Large intestine (tissue), 3 donors: Measurements from ENCODE around the gene ZDHHC14. TPM values are rescaled to one million over a fixed set of nuclear protein-coding genes. Genes with fewer than 3 reads are reported as not detected.

Experiments
- DNase-seq, 2 donors: peaks; one replicate each; pipeline versions ENCODE4 v3.0.0 to v3.0.0-alpha.2; 2013
- H3K27ac ChIP-seq: one replicate; pipeline ENCODE4 v1.5.1; 2013; ENCODE audit warnings: low read length
- H3K27me3 ChIP-seq: 2 replicates; pipeline ENCODE4 v1.6.1; 2013; ENCODE audit warnings: low read length; ENCODE audit not compliant: control insufficient read depth, insufficient read depth
- H3K36me3 ChIP-seq: 2 replicates; pipeline ENCODE4 v1.6.1; 2013; ENCODE audit warnings: low read length; ENCODE audit not compliant: control insufficient read depth, insufficient read depth
- H3K4me1 ChIP-seq: one replicate; pipeline ENCODE4 v1.6.1; 2013; ENCODE audit warnings: low read length; ENCODE audit not compliant: control insufficient read depth, insufficient read depth
- H3K4me3 ChIP-seq: one replicate; pipeline ENCODE4 v1.5.1; 2013; ENCODE audit warnings: low read length
- H3K9me3 ChIP-seq: one replicate; pipeline ENCODE4 v1.6.1; 2013; ENCODE audit warnings: mild to moderate bottlenecking, low read depth, low read length, moderate library complexity; ENCODE audit not compliant: control insufficient read depth
- WGBS: methylation state at CpG from one replicate; pipeline ENCODE4 v1.1.5; 2013; ENCODE audit warnings: low lambda C conversion rate; ENCODE audit not compliant: insufficient coverage; 5-methylcytosine and 5-hydroxymethylcytosine counted together
- polyA plus RNA-seq: library from polyadenylated mRNA; unstranded; fragments of 120-200 nt; gene quantifications from one replicate; pipeline ENCODE4 v1.2.1, GENCODE V29; 2013

The ZDHHC14 gene
- polyA plus RNA-seq, 1 donor, result 26.5 TPM

GRCh38 chr6:157631838-157632614 lies 251.0 kb downstream of the ZDHHC14 start:
- Histone ChIP-seq H3K27ac (no peak overlapping the region), H3K4me3 (no peak overlapping the region), H3K4me1 (no peaks in the 10 kb centered on the region), H3K27me3 (no peaks in the 10 kb centered on the region), H3K36me3 (peaks cover 36% of the 10 kb centered on the region), H3K9me3 (no peaks in the 10 kb centered on the region)
- DNase-seq, result no peak
- 29% methylated on average over 1 of the region's 11 CpGs for WGBS

GRCh38 chr6:157632821-157633220 lies 251.8 kb downstream of the ZDHHC14 start:
- Histone ChIP-seq H3K4me1 (no peaks in the 10 kb centered on the region), H3K36me3 (peaks cover 36% of the 10 kb centered on the region), H3K27ac (no peak overlapping the region), H3K27me3 (no peaks in the 10 kb centered on the region), H3K4me3 (no peak overlapping the region), H3K9me3 (no peaks in the 10 kb centered on the region)
- DNase-seq, result no peak
- no CpG with 5 or more reads among the region's 5 CpGs for WGBS

- no peak overlapping the region for H3K27ac ChIP-seq
- H3K36me3 ChIP-seq, result peaks cover 32% of the 10 kb centered on the region
- no CpG with 5 or more reads among the region's 8 CpGs for WGBS
- no peaks in the 10 kb centered on the region for H3K27me3 ChIP-seq
- no peaks in the 10 kb centered on the region for H3K4me1 ChIP-seq
- no peak for DNase-seq
- H3K4me3 ChIP-seq, result no peak overlapping the region
- no peaks in the 10 kb centered on the region for H3K9me3 ChIP-seq
Measured at GRCh38 chr6:157634546-157634945, 253.6 kb downstream of the ZDHHC14 start.

- no peak for DNase-seq
- no CpG with 5 or more reads among the region's 23 CpGs for WGBS
- Histone ChIP-seq H3K9me3 (no peaks in the 10 kb centered on the region), H3K36me3 (peaks cover 32% of the 10 kb centered on the region), H3K27ac (no peak overlapping the region), H3K4me1 (no peaks in the 10 kb centered on the region), H3K27me3 (no peaks in the 10 kb centered on the region), H3K4me3 (no peak overlapping the region)
Measured at GRCh38 chr6:157635388-157636244, 254.6 kb downstream of the ZDHHC14 start.

GRCh38 chr6:157637516-157637915 lies 256.5 kb downstream of the ZDHHC14 start:
- Histone ChIP-seq H3K27ac (no peak overlapping the region), H3K4me3 (no peak overlapping the region), H3K9me3 (no peaks in the 10 kb centered on the region), H3K4me1 (no peaks in the 10 kb centered on the region), H3K36me3 (peaks cover 30% of the 10 kb centered on the region), H3K27me3 (no peaks in the 10 kb centered on the region)
- WGBS, result 89% methylated on average over 2 of the region's 5 CpGs
- no peak for DNase-seq

GRCh38 chr6:157637941-157638662 lies 257.1 kb downstream of the ZDHHC14 start:
- H3K36me3 ChIP-seq, result peaks cover 25% of the 10 kb centered on the region
- H3K27ac ChIP-seq, result no peak overlapping the region
- no peaks in the 10 kb centered on the region for H3K27me3 ChIP-seq
- H3K9me3 ChIP-seq, result no peaks in the 10 kb centered on the region
- no peak for DNase-seq
- no peaks in the 10 kb centered on the region for H3K4me1 ChIP-seq
- 83% methylated on average over 2 of the region's 8 CpGs for WGBS
- H3K4me3 ChIP-seq, result no peak overlapping the region

- WGBS, result no CpG with 5 or more reads among the region's 7 CpGs
- Histone ChIP-seq H3K27ac (no peak overlapping the region), H3K4me1 (no peaks in the 10 kb centered on the region), H3K36me3 (peaks cover 20% of the 10 kb centered on the region), H3K27me3 (no peaks in the 10 kb centered on the region), H3K4me3 (no peak overlapping the region), H3K9me3 (no peaks in the 10 kb centered on the region)
- no peak for DNase-seq
Measured at GRCh38 chr6:157638779-157639178, 257.8 kb downstream of the ZDHHC14 start.

GRCh38 chr6:157640746-157641451 lies 259.9 kb downstream of the ZDHHC14 start:
- H3K4me1 ChIP-seq, result no peaks in the 10 kb centered on the region
- WGBS, result 100% methylated on average over 3 of the region's 8 CpGs
- no peak for DNase-seq
- no peaks in the 10 kb centered on the region for H3K27me3 ChIP-seq
- H3K9me3 ChIP-seq, result no peaks in the 10 kb centered on the region
- peaks cover 12% of the 10 kb centered on the region for H3K36me3 ChIP-seq
- H3K4me3 ChIP-seq, result no peak overlapping the region
- H3K27ac ChIP-seq, result no peak overlapping the region

GRCh38 chr6:157641837-157642236 lies 260.8 kb downstream of the ZDHHC14 start:
- no peak overlapping the region for H3K27ac ChIP-seq
- no peaks in the 10 kb centered on the region for H3K4me1 ChIP-seq
- H3K4me3 ChIP-seq, result no peak overlapping the region
- H3K27me3 ChIP-seq, result no peaks in the 10 kb centered on the region
- 100% methylated on average over 1 of the region's 2 CpGs for WGBS
- peaks cover 9% of the 10 kb centered on the region for H3K36me3 ChIP-seq
- DNase-seq, result no peak
- no peaks in the 10 kb centered on the region for H3K9me3 ChIP-seq

- Histone ChIP-seq H3K4me1 (no peaks in the 10 kb centered on the region), H3K4me3 (no peak overlapping the region), H3K27ac (no peak overlapping the region), H3K36me3 (peaks cover 17% of the 10 kb centered on the region), H3K9me3 (no peaks in the 10 kb centered on the region), H3K27me3 (no peaks in the 10 kb centered on the region)
- WGBS, result no CpG with 5 or more reads among the region's 3 CpGs
- DNase-seq, result no peak
Measured at GRCh38 chr6:157642736-157643135, 261.7 kb downstream of the ZDHHC14 start.
